NCI-H2171 (cell line): ENCODE data around the gene CCDC194.

Experiments used
- DNase-seq: peaks from one replicate; lab custom pipeline; 2025; lab: John Stamatoyannopoulos, UW

Gene CCDC194, protein sequence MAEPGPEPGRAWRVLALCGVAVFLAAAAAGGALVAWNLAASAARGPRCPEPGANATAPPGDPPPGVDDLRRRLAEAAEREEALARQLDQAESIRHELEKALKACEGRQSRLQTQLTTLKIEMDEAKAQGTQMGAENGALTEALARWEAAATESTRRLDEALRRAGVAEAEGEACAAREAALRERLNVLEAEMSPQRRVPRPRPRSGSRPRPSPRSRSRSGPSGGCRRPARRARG

DNA sequence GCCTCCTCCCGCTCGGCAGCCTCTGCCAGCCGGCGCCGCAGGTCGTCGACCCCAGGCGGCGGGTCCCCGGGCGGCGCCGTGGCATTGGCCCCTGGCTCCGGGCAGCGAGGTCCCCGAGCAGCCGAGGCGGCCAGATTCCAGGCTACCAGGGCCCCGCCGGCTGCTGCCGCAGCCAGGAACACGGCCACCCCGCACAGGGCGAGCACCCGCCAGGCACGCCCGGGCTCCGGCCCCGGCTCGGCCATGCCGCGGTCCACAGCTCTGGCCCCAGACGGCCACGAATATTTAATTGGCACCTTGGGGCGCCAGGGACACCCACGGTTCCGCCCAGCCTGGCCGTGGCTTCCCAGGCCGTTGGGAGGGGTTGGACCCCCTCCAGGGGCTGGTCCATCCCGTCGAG is at the start of gene CCDC194:
Gene CCDC194, minus strand, starts transcription at position 283 of the 400 bp plus-strand sequence. Its CDS starts 38 bp downstream, at position 245.
- no peak for DNase-seq

GRCh38 chr19:17441241-17442021 is 47.4 kb upstream of the CCDC194 start:
- DNase-seq = no peak

- no peak for DNase-seq
Measured at GRCh38 chr19:17436874-17437267, 42.9 kb upstream of the CCDC194 start.

GRCh38 chr19:17436094-17436873 is 42.3 kb upstream of the CCDC194 start:
- DNase-seq = no peak

- no peak for DNase-seq
Measured at GRCh38 chr19:17435218-17435617, 41.2 kb upstream of the CCDC194 start.

DNA sequence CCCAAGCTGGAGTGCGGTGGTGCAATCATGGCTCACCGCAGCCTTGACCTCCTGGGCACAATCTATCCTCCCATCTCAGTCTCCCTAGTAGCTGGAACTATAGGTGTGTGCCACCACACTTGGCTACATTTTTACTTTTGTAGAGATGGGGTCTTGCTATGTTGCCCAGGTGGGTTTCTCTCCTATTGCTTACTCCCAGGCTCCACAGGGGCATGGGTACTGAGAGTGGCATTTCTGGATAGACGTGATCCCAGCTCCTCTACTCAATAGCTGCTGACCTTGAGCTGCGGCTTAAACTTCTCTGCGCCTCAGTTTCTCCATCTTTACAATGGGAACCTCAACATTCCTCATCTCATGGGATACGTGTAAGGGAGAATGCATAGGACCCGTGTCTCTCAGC is 37.4 kb upstream of the CCDC194 start:
- no peak for DNase-seq

DNA sequence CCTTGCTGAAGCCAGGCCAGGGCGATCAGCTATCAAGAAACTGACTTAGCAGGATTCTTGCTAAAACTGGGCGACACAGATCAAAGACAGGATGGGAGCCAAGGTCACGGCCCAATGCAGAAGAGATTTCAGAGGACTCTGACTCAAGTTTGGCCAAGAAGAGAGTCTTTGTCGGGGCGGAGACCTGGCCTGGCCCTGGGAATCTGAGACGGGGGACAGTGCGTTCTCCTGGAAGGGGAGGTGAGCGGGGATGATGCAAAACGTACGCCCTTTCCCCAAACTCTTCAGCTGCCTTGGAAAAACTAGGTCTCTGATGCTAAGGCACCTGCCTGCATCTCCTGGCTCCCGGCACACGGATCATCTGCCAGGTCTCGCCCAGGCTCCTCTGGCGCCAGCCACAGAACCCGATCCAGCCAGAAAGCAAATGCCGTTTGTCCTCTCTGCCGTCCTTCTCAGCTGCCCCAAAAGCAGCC is 35.7 kb upstream of the CCDC194 start:
- no peak for DNase-seq

GRCh38 chr19:17424743-17425365 is 30.9 kb upstream of the CCDC194 start:
- DNase-seq = no peak

DNA sequence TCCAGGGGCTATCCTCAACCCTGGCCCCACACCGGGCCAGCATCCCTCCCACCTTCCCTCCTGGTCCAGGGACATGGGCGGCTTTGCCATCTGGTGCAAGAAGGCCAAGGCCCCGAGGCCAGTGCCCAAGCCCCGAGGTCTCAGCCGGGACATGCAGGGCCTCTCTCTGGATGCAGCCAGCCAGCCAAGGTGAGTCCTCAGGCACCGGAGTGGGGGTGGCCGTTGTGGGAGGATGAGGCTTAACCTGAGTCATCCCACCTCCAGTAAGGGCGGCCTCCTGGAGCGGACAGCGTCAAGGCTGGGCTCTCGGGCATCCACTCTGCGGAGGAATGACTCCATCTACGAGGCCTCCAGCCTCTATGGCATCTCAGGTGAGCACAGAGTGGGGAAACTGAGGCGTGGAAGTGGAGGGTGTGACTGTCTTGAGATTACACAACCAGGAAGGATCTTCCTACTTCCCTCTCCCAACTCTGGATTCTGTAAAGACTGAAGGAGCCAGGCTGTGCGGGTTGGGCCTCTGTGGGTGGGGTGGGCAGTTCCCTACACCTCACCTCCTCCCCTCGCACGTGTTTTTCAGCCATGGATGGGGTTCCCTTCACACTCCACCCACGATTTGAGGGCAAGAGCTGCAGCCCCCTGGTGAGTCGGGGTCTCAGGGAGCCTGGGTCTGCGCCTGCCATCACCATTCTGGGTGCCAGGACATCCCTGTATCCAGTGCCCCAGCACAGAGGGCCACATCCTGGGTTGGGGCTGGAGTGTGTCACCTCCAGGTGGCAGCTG is 29.6 kb upstream of the CCDC194 start:
- no peak for DNase-seq

DNA sequence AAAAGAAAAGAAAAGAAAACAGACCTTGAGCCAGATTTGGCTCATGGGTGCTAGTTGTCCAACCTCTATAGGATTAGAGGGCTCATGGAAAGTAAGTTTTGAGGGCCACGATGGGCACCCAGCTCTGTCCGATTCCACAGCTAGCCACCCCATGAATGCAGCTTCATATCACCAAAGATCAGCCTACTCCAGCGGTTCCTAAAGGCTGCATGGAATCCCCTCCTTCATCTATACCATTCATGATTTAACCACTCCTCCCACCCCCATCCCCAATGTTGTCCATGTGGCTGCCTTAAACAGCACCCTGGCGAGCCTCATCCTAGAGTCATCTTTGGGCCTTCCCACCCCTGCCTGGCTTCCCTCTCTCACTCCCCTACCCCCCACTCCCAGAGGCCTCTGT is 27.9 kb upstream of the CCDC194 start:
- DNase-seq = no peak

- DNase-seq = no peak
Measured at GRCh38 chr19:17420475-17420924, 26.5 kb upstream of the CCDC194 start.

DNA sequence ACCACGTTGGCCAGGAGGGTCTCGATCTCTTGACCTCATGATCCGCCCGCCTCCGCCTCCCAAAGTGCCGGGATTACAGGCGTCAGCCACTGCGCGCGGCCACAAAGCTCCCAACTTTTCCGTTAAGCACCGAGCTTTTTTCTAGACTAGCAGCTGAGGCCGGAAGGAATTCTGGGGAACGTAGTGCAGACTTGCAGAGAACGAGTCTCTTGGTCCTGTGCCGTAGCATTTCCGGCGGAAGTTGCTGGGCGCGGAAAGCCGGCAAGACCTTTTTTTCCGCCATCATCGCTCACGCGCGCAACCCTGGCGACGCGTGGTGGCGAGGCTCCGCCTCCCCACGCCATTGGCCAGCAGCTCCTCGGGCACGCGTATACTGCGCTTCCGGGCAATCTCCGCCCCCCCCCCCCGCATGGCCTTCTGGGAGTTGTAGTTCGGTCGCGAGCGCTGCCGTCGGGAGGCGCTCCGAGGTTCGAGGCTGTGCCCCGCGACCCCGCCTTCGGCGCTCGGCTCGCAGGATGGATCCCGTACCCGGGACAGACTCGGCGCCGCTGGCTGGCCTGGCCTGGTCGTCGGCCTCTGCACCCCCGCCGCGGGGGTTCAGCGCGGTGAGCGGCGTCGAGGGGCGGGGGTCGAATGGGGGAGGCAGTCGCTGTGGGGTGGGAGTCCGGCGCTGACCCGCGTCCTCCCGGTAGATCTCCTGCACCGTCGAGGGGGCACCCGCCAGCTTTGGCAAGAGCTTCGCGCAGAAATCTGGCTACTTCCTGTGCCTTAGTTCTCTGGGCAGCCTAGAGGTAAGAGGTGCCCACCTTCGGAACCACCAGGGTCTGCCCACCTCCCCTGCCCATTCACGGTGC is 25.9 kb upstream of the CCDC194 start, which contains the start of gene MVB12A:
Gene MVB12A, plus strand, starts transcription at position 427 of the 854 bp plus-strand sequence. Its CDS starts 89 bp downstream, at position 516.
- DNase-seq = peak; percentile 98

- DNase-seq = no peak
Measured at GRCh38 chr19:17419154-17419620, 25.2 kb upstream of the CCDC194 start.

DNA sequence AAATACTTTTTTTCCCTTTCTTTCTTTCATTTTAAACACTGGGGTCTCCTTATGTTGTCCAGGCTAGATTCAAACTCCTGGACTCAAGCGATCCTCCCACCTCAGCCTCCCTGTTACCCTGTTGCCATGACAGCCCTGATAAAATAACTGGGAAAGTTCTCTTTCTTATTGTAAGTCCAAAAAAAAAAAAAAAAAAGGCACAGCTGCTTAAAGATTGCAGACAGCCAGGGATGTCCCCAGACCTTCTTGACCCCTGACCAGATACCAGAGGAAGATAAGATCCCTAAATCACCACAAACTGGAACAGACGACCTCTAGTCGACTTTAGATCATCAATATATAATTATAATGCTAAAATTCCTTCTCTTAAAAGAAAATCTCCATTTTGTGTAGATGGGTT is 24.7 kb upstream of the CCDC194 start:
- DNase-seq = no peak

- peak; percentile 44 for DNase-seq
Measured at GRCh38 chr19:17415121-17415520, 21.1 kb upstream of the CCDC194 start.

GRCh38 chr19:17414097-17414496 is 20.1 kb upstream of the CCDC194 start:
- no peak for DNase-seq

DNA sequence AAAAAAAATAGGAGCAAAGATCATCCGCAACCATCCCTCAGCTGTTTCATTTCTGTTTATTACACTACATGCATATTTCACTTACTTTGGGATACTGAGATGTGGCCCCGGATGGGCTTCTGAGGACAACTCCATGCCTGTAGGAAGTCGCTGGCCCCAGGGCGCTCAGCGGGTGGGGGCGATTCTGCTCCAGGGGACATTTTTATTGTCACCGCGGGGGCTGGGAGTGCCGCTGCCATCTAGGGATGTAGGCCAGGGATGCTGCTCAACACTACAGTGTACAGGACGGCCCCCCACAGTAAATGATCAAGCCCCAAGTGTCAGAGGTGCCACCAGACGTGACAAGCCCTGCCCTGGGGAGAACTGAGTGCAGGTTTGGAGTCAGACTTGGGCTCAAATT is 17.8 kb upstream of the CCDC194 start:
- no peak for DNase-seq

GRCh38 chr19:17409990-17410389 is 16.0 kb upstream of the CCDC194 start:
- DNase-seq = no peak

DNA sequence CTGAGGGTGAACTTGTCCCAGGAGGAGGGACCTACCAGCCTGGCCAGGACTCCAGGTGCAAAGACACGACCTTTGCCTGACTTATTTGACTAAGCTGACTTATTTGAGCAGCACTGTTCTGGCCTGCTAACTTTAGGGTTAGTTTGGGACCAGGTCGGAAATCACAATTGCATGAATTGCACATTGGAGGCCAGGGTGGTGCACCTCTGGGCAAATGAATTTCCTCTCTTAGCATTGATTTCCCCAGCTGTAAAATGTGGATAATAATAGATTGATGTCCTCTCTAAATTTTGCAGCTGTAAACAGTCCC is 12.8 kb upstream of the CCDC194 start:
- DNase-seq = no peak
